Breast epithelium (tissue), 4 donors: ENCODE measurements around the gene IGFBPL1. TPM values are rescaled to one million over a fixed set of nuclear protein-coding genes. Genes with fewer than 3 reads are reported as not detected.

ENCODE experiments used
- DNase-seq, 2 donors: peaks; one replicate each; pipeline ENCODE4 v3.0.0-alpha.2; 2019; ENCODE audit warnings: low spot score in 2 of 2
- H3K27ac ChIP-seq, 2 donors: fragments of 200-600 bp; sonication (generic) in 1 of 2; one replicate each; pipeline ENCODE4 v1.5.1; 2016 to 2019; ENCODE audit warnings: mild to moderate bottlenecking in 1 of 2
- H3K27me3 ChIP-seq, 2 donors: fragments of 200-600 bp; sonication (generic) in 1 of 2; one replicate each; pipeline versions ENCODE4 v1.5.1 to v1.6.0; 2017 to 2019; ENCODE audit warnings: control low read depth in 1 of 2, mild to moderate bottlenecking in 1 of 2
- H3K36me3 ChIP-seq: fragments of 200-600 bp; one replicate; pipeline ENCODE4 v1.5.1; 2019
- H3K4me1 ChIP-seq, 2 donors: fragments of 200-600 bp; sonication (generic); one replicate each; pipeline ENCODE4 v1.5.1; 2016 to 2019; ENCODE audit warnings: control low read depth in 1 of 2
- H3K4me3 ChIP-seq, 3 donors: fragments of 200-600 bp; sonication (generic); 1 replicate in 2 of 3; 2 replicates in 1 of 3; pipeline ENCODE4 v1.5.1; 2016 to 2019; ENCODE audit warnings: mild to moderate bottlenecking in 3 of 3, moderate library complexity in 2 of 3
- H3K9me3 ChIP-seq, 2 donors: fragments of 200-600 bp; sonication (generic) in 1 of 2; one replicate each; pipeline ENCODE4 v1.5.1; 2016 to 2019; ENCODE audit warnings: control low read depth in 1 of 2
- POLR2A ChIP-seq: fragments of 450-650 bp; IDR thresholded peaks from one replicate; pipeline ENCODE4 v1.6.1; 2016; ENCODE audit warnings: antibody characterized with exemption, mild to moderate bottlenecking, moderate library complexity
- POLR2AphosphoS5 ChIP-seq, 3 donors: sonication (generic); formaldehyde crosslinking; IDR thresholded peaks; one replicate each; pipeline ENCODE4 v1.6.1; 2017; ENCODE audit warnings: antibody characterized with exemption in 3 of 3
- intact Hi-C: fragments of 100-400 bp; cut with DNase I; formaldehyde crosslinking; loops from one replicate; pipeline ENCODE4 v1.15.1; 2023; ENCODE audit warnings: low total_unique reads
- total RNA-seq, 3 donors: library from RNA; depleted of rRNA; stranded (reverse); fragments of >200 nt; gene quantifications; one replicate each; pipeline ENCODE4 v1.1.0, GENCODE V29; 2016
- TF ChIP-seq, protein P1 (sequence below), 3 donors: fragments of 450-650 bp; IDR thresholded peaks; one replicate each; pipeline ENCODE4 v1.5.1; 2016 to 2017; ENCODE audit warnings: antibody characterized with exemption in 3 of 3, mild to moderate bottlenecking in 3 of 3, moderate library complexity in 3 of 3

IGFBPL1 gene
- total RNA-seq, 3 donors from 2014 or later = not detected

DNA sequence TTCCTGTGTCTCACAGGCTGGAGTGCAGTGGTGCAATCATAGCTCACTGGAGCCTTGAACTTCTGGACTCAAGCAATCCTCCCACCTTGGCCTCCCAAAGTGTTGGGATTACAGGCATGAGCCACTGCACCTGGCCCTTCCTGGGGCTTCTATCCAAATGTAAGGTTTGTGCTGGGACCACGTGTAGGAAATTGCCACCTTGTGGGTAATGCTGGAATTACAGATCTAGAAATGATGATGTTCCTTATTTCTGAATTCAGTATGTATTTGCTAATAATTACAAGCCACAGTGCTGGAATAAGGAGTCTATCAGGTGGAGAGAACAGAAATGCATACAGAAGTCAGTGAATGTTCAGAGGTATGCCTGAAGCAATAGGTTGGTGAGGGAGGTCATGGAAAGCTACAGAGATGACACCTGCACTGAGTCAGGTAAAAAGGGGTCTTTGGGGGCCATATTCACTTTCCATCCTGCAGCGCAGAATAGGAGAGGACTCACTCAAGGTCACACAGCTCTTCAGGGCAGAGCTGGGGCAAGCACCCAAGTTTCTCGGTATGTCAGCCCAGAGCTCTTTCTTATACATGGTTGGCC, 8.8 kb upstream of the IGFBPL1 start:
- Histone ChIP-seq H3K4me1 (no peaks in the 10 kb centered on the region), H3K4me3 (no peak overlapping the region), H3K9me3 (no peaks in the 10 kb centered on the region), H3K27me3 (no peaks in the 10 kb centered on the region), H3K36me3 (no peaks in the 10 kb centered on the region), H3K27ac (no peak overlapping the region)
- intact Hi-C loops = no loop called here
- no peak for TF ChIP-seq POLR2A
- TF ChIP-seq POLR2AphosphoS5 (IDR thresholded peaks at IDR 0.05) = no peak
- TF ChIP-seq, protein P1, sequence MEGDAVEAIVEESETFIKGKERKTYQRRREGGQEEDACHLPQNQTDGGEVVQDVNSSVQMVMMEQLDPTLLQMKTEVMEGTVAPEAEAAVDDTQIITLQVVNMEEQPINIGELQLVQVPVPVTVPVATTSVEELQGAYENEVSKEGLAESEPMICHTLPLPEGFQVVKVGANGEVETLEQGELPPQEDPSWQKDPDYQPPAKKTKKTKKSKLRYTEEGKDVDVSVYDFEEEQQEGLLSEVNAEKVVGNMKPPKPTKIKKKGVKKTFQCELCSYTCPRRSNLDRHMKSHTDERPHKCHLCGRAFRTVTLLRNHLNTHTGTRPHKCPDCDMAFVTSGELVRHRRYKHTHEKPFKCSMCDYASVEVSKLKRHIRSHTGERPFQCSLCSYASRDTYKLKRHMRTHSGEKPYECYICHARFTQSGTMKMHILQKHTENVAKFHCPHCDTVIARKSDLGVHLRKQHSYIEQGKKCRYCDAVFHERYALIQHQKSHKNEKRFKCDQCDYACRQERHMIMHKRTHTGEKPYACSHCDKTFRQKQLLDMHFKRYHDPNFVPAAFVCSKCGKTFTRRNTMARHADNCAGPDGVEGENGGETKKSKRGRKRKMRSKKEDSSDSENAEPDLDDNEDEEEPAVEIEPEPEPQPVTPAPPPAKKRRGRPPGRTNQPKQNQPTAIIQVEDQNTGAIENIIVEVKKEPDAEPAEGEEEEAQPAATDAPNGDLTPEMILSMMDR (IDR thresholded peaks at IDR 0.05) = peak; percentile 45 to 55 (median 52)
- DNase-seq = no peak

GRCh38 chr9:38431116-38431515, 6.9 kb upstream of the IGFBPL1 start:
- H3K27me3 ChIP-seq = peaks cover 0 to 8% of the 10 kb centered on the region in 2 donors
- H3K9me3 ChIP-seq = no peaks in the 10 kb centered on the region
- H3K27ac ChIP-seq = no peak overlapping the region
- no peaks in the 10 kb centered on the region for H3K4me1 ChIP-seq
- TF ChIP-seq POLR2AphosphoS5 (IDR thresholded peaks at IDR 0.05) (no peak), POLR2A (no peak)
- TF ChIP-seq, protein P1 (IDR thresholded peaks at IDR 0.05) = no peak
- DNase-seq = no peak
- intact Hi-C loops = no loop called here
- H3K36me3 ChIP-seq = no peaks in the 10 kb centered on the region
- H3K4me3 ChIP-seq = no peak overlapping the region

DNA sequence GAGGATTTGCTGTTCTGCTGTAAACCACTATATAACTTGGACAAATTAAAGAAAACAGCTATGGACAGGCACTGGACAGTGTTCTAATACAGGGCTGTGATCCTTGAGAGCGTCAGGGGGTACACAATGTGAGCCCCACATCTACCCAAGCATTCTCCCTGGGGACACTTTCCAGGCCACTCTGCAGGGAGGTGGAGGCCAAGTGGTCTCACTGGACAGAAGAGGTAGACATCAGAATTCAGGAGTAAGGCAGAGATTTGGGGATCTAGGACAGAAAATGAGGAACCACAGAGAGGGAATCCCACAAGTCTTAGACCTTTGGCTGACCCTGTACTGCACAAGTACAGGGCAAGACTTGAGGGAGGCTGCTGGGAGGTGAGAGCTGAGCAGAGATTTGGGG, 3.8 kb upstream of the IGFBPL1 start:
- H3K27ac ChIP-seq = no peak overlapping the region
- peaks cover 0 to 26% of the 10 kb centered on the region in 2 donors for H3K27me3 ChIP-seq
- H3K36me3 ChIP-seq = no peaks in the 10 kb centered on the region
- TF ChIP-seq, protein P1 (IDR thresholded peaks at IDR 0.05) = no peak
- no peak for TF ChIP-seq POLR2AphosphoS5 (IDR thresholded peaks at IDR 0.05)
- no peak for TF ChIP-seq POLR2A
- intact Hi-C loops = no loop called here
- H3K4me3 ChIP-seq = no peak overlapping the region
- no peak for DNase-seq
- no peaks in the 10 kb centered on the region for H3K4me1 ChIP-seq
- H3K9me3 ChIP-seq = no peaks in the 10 kb centered on the region

GRCh38 chr9:38424918-38425317, 664 bp upstream of the IGFBPL1 start:
- TF ChIP-seq POLR2AphosphoS5 (IDR thresholded peaks at IDR 0.05) (no peak), POLR2A (no peak)
- TF ChIP-seq, protein P1 (IDR thresholded peaks at IDR 0.05) = no peak
- no peaks in the 10 kb centered on the region for H3K9me3 ChIP-seq
- no peak overlapping the region for H3K27ac ChIP-seq
- DNase-seq = no peak
- no peaks in the 10 kb centered on the region for H3K4me1 ChIP-seq
- no peaks in the 10 kb centered on the region for H3K36me3 ChIP-seq
- no peak overlapping the region for H3K4me3 ChIP-seq
- intact Hi-C loops = no loop called here
- H3K27me3 ChIP-seq = peaks cover 0 to 42% of the 10 kb centered on the region in 2 donors

DNA sequence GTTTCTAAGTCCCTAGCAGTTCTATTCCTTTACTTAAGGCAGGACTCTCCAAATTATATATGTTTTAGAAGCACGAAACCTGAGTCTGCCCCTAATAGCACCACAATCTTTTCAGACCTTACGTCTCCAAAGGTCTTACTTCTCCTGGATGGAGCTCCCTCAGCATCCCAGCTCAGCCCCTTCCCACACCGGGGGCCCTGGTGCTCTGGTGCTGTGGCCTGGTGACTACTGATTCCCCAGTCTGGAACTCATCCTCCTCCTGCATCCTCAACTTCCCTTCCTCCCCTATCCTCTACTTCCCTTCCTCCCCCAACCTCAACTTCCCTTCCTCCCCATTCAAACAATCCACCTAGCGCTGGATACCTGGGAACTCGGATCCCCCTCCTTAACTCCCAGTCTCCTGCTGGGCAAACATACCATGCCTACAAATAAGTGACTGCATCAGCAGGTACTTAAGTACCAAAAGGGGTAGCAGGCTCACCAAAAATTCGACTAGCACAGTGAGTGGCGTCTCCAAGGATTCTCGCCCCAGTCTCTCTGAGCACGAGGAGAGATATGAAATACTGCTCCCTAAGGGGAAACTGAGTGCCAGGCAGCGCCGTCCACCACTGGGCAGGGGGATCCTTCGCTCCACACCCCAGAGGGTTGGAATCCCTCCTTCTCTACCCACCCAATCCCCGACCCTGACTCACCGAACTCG, 831 bp downstream of the IGFBPL1 start:
- no peak for DNase-seq
- Histone ChIP-seq H3K4me1 (no peaks in the 10 kb centered on the region), H3K4me3 (peak overlapping the region in 2 of 3 donors; percentile 40 to 64), H3K27me3 (peaks cover 0 to 42% of the 10 kb centered on the region in 2 donors), H3K36me3 (no peaks in the 10 kb centered on the region), H3K9me3 (no peaks in the 10 kb centered on the region), H3K27ac (no peak overlapping the region)
- intact Hi-C loops = no loop called here
- TF ChIP-seq POLR2AphosphoS5 (IDR thresholded peaks at IDR 0.05) = no peak
- no peak for TF ChIP-seq POLR2A
- TF ChIP-seq, protein P1 (IDR thresholded peaks at IDR 0.05) = no peak
